HEK293T (cell line): ENCODE measurements around the gene MCF2L.

ENCODE experiments used
- CTCF ChIA-PET: fragments of 350-600 bp; formaldehyde crosslinking; extraction: SDS; loops from one replicate; lab custom pipeline; 2021; ENCODE audit warnings: antibody characterized with exemption, inconsistent platforms; lab: Yijun Ruan, JAX
- POLR2A ChIA-PET: fragments of 350-600 bp; formaldehyde crosslinking; extraction: SDS; loops from one replicate; lab custom pipeline; 2020; ENCODE audit warnings: antibody characterized with exemption, inconsistent platforms; lab: Yijun Ruan, JAX
- DNase-seq: peaks from one replicate; pipeline ENCODE4 v3.0.0; 2012; ENCODE audit warnings: mixed read lengths; ENCODE audit errors: extremely low spot score
- ARNT ChIP-seq: fragments of 450-650 bp; IDR thresholded peaks from 2 replicates; pipeline ENCODE4 v1.6.1; 2017; ENCODE audit warnings: mild to moderate bottlenecking
- BHLHE40 ChIP-seq: fragments of 450-650 bp; IDR thresholded peaks from 2 replicates; pipeline ENCODE4 v1.6.1; 2016; ENCODE audit warnings: mild to moderate bottlenecking, moderate library complexity, borderline replicate concordance
- CTBP1 ChIP-seq: fragments of 450-650 bp; IDR thresholded peaks from 2 replicates; pipeline ENCODE4 v1.6.1; 2016; ENCODE audit warnings: borderline replicate concordance
- ELF4 ChIP-seq: fragments of 450-650 bp; IDR thresholded peaks from 2 replicates; pipeline ENCODE4 v1.6.1; 2017; ENCODE audit warnings: antibody characterized with exemption
- FOXA1 ChIP-seq: fragments of 450-650 bp; IDR thresholded peaks from 2 replicates; pipeline ENCODE4 v1.6.1; 2016; ENCODE audit warnings: mild to moderate bottlenecking
- FOXK2 ChIP-seq: fragments of 450-650 bp; IDR thresholded peaks from 2 replicates; pipeline ENCODE4 v1.6.1; 2016; ENCODE audit warnings: mild to moderate bottlenecking
- FOXM1 ChIP-seq: fragments of 450-650 bp; IDR thresholded peaks from 2 replicates; pipeline ENCODE4 v1.6.1; 2017; ENCODE audit warnings: mild to moderate bottlenecking, borderline replicate concordance
- HDGF ChIP-seq: fragments of 450-650 bp; IDR thresholded peaks from 2 replicates; pipeline ENCODE4 v1.6.1; 2017; ENCODE audit warnings: antibody characterized with exemption, borderline replicate concordance
- L3MBTL2 ChIP-seq: fragments of 450-650 bp; conservative IDR thresholded peaks from 2 replicates; pipeline ENCODE4 v1.6.1; 2016; ENCODE audit warnings: mild to moderate bottlenecking
- LEF1 ChIP-seq: fragments of 450-650 bp; IDR thresholded peaks from 2 replicates; pipeline ENCODE4 v1.6.1; 2017; ENCODE audit warnings: mild to moderate bottlenecking, borderline replicate concordance
- NFRKB ChIP-seq: fragments of 450-650 bp; IDR thresholded peaks from 2 replicates; pipeline ENCODE4 v1.6.1; 2016; ENCODE audit warnings: mild to moderate bottlenecking, moderate library complexity
- PKNOX1 ChIP-seq: fragments of 450-650 bp; IDR thresholded peaks from 2 replicates; pipeline ENCODE4 v1.6.1; 2016
- SP1 ChIP-seq: fragments of 450-650 bp; IDR thresholded peaks from 2 replicates; pipeline ENCODE4 v1.6.1; 2017
- SUZ12 ChIP-seq: fragments of 450-650 bp; IDR thresholded peaks from 2 replicates; pipeline ENCODE4 v1.6.1; 2016; ENCODE audit warnings: mild to moderate bottlenecking
- TARDBP ChIP-seq: fragments of 450-650 bp; IDR thresholded peaks from 2 replicates; pipeline ENCODE4 v1.6.1; 2016
- ZNF384 ChIP-seq: fragments of 450-650 bp; IDR thresholded peaks from 2 replicates; pipeline ENCODE4 v1.6.1; 2016

MCF2L gene

GRCh38 chr13:113021811-113022210 lies 52.8 kb downstream of the MCF2L start:
- TF ChIP-seq CTBP1: no peak
- TF ChIP-seq SP1: no peak
- TF ChIP-seq SUZ12: no peak
- no peak for TF ChIP-seq L3MBTL2
- no peak for TF ChIP-seq NFRKB
- TF ChIP-seq PKNOX1: no peak
- TF ChIP-seq FOXM1: no peak
- CTCF ChIA-PET: no interaction called here
- POLR2A ChIA-PET: no interaction called here
- DNase-seq: no peak

- CTCF ChIA-PET: no interaction called here
- POLR2A ChIA-PET: no interaction called here
Observed at GRCh38 chr13:113022391-113022744, 53.4 kb downstream of the MCF2L start.

GRCh38 chr13:113022745-113023574 lies 53.9 kb downstream of the MCF2L start:
- ChIA-PET CTCF (no interaction called here), POLR2A (no interaction called here)
- DNase-seq: no peak
- TF ChIP-seq FOXM1 (no peak), PKNOX1 (peak; percentile 80)

More at GRCh38 chr13:113022391-113022744, 53.4 kb downstream of the MCF2L start:
- TF ChIP-seq FOXA1 (no peak), HDGF (no peak), LEF1 (no peak), BHLHE40 (no peak), FOXM1 (no peak), NFRKB (no peak), PKNOX1 (no peak), FOXK2 (no peak), CTBP1 (no peak), L3MBTL2 (no peak), SUZ12 (no peak), ZNF384 (no peak)
- DNase-seq: no peak

- ChIA-PET CTCF (no interaction called here), POLR2A (no interaction called here)
- TF ChIP-seq LEF1 (no peak), SP1 (no peak), FOXK2 (no peak), FOXA1 (no peak), ARNT (no peak), L3MBTL2 (no peak), TARDBP (no peak), ZNF384 (no peak), HDGF (no peak), CTBP1 (no peak), PKNOX1 (no peak), NFRKB (no peak), FOXM1 (no peak), SUZ12 (no peak), ELF4 (no peak), BHLHE40 (no peak)
- no peak for DNase-seq
Observed at GRCh38 chr13:113023694-113024430, 54.8 kb downstream of the MCF2L start.

GRCh38 chr13:113024466-113024865 lies 55.5 kb downstream of the MCF2L start:
- no peak for DNase-seq
- CTCF ChIA-PET: no interaction called here
- TF ChIP-seq PKNOX1 (no peak), TARDBP (no peak), L3MBTL2 (no peak), HDGF (no peak), ARNT (no peak), LEF1 (no peak), CTBP1 (no peak), NFRKB (no peak), FOXM1 (no peak), SUZ12 (no peak), SP1 (no peak), ZNF384 (no peak), BHLHE40 (no peak), FOXK2 (no peak)

More at GRCh38 chr13:113024466-113024865, 55.5 kb downstream of the MCF2L start:
- POLR2A ChIA-PET: no interaction called here
